Gastroesophageal sphincter (tissue), 3 donors: ENCODE measurements around the gene HECW1.

ENCODE experiments used
- EP300 ChIP-seq: sonication (generic); formaldehyde crosslinking; IDR thresholded peaks from one replicate; pipeline ENCODE4 v1.6.1; 2017; ENCODE audit warnings: antibody characterized with exemption, mild to moderate bottlenecking
- TF ChIP-seq, protein P1 (sequence below), 4 experiments: fragments of 200-600 bp in 2 of 4; fragments of 450-650 bp in 2 of 4; sonication (generic) in 1 of 4; IDR thresholded peaks; one replicate each; pipeline ENCODE4 v1.5.1; 2017 to 2019; ENCODE audit warnings: antibody characterized with exemption in 4 of 4, mild to moderate bottlenecking in 2 of 4, moderate library complexity in 2 of 4

DNA sequence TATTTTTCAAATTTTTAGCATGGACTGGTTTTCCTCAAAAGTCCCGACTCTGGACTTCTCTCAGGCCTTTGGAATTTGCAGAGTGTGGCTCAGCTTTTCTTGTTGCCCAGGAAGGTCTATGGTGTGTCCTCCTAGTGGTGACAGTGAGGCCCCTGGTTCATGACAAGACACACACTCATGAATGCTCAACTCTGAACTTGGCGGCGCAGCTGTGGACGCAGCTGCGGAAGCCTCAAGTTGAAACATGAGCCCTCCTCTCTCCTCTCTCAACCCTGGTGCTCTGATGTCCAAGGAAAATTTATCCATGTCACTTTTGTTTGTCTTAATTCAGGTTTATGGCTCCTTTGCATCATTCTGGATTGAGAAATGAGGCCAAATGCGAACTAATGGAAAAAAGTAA, 183.9 kb downstream of the HECW1 start:
- no peak for TF ChIP-seq EP300
- TF ChIP-seq, protein P1, sequence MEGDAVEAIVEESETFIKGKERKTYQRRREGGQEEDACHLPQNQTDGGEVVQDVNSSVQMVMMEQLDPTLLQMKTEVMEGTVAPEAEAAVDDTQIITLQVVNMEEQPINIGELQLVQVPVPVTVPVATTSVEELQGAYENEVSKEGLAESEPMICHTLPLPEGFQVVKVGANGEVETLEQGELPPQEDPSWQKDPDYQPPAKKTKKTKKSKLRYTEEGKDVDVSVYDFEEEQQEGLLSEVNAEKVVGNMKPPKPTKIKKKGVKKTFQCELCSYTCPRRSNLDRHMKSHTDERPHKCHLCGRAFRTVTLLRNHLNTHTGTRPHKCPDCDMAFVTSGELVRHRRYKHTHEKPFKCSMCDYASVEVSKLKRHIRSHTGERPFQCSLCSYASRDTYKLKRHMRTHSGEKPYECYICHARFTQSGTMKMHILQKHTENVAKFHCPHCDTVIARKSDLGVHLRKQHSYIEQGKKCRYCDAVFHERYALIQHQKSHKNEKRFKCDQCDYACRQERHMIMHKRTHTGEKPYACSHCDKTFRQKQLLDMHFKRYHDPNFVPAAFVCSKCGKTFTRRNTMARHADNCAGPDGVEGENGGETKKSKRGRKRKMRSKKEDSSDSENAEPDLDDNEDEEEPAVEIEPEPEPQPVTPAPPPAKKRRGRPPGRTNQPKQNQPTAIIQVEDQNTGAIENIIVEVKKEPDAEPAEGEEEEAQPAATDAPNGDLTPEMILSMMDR (IDR thresholded peaks at IDR 0.05), result no peak
